ENCODE results near the gene AKT2. TPM values are rescaled to one million over a fixed set of nuclear protein-coding genes. Genes with fewer than 3 reads are reported as not detected.

The AKT2 gene
- total RNA-seq, 2 donors from 2014 or later: 46.2 to 96.2 TPM

DNA sequence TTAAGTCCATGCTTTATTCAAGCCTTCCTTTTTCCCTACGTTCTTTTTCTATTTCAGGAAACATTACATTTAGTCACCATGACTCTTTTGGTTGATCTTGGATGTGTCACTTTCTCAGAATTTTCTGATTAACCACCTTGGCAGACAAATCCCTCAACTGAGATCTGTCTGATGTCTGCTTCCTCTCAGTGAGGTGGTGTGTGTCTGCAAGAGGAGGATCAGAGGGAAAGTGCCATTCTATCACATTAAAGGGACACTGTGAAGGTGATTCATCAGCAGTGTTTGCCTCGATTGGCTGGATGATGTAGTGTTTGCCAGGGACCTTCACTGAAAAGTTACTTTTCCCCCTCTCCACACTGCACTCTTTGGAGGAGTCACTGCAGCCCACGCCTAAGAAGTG lies 55.7 kb downstream of the AKT2 start:
- no peak for DNase-seq
- WGBS, 2 donors: 35 to 36% methylated on average over 3 of the region's 3 CpGs
- peaks cover 10% of the 10 kb centered on the region for H3K4me1 ChIP-seq
- intact Hi-C loops (cut with DNase I): no loop called here
- H3K4me3 ChIP-seq: no peak overlapping the region
- H3K27me3 ChIP-seq: peaks cover 0 to 16% of the 10 kb centered on the region in 2 donors
- H3K27ac ChIP-seq: no peak overlapping the region
- H3K36me3 ChIP-seq (replicated peaks in 1 of 2; ENCODE audit: insufficient read depth in 1 of 2, low read depth in 2 of 2): no peaks in the 10 kb centered on the region
- no peaks in the 10 kb centered on the region for H3K9me3 ChIP-seq
- no peak for ATAC-seq
- TF ChIP-seq, protein P1, sequence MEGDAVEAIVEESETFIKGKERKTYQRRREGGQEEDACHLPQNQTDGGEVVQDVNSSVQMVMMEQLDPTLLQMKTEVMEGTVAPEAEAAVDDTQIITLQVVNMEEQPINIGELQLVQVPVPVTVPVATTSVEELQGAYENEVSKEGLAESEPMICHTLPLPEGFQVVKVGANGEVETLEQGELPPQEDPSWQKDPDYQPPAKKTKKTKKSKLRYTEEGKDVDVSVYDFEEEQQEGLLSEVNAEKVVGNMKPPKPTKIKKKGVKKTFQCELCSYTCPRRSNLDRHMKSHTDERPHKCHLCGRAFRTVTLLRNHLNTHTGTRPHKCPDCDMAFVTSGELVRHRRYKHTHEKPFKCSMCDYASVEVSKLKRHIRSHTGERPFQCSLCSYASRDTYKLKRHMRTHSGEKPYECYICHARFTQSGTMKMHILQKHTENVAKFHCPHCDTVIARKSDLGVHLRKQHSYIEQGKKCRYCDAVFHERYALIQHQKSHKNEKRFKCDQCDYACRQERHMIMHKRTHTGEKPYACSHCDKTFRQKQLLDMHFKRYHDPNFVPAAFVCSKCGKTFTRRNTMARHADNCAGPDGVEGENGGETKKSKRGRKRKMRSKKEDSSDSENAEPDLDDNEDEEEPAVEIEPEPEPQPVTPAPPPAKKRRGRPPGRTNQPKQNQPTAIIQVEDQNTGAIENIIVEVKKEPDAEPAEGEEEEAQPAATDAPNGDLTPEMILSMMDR (IDR thresholded peaks at IDR 0.05): no peak
- TF ChIP-seq POLR2A (IDR thresholded peaks at IDR 0.05): no peak

DNA sequence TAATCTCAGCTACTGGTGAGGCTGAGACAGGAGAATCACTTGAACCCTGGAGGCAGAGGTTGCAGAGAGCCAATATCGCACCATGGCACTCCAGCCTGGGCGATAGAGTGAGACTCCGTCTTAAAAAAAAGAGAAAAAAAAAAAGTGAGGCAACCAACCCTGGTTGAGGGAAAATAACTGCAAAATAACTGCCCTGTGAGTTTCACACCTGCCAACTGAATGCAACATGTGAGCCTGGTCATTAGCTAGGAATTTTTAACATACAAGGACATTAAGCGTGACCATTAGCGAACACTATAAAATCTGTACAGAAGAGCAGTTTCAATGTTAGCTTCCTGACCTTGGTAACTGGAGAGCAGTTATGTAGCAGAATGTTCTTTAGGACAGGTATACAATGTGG lies 56.3 kb downstream of the AKT2 start:
- TF ChIP-seq, protein P1 (IDR thresholded peaks at IDR 0.05): no peak
- TF ChIP-seq POLR2A (IDR thresholded peaks at IDR 0.05): no peak
- peaks cover 0 to 20% of the 10 kb centered on the region in 2 donors for H3K27me3 ChIP-seq
- H3K4me3 ChIP-seq: no peak overlapping the region
- DNase-seq (no peak), ATAC-seq (no peak)
- no peak overlapping the region for H3K27ac ChIP-seq
- no peaks in the 10 kb centered on the region for H3K36me3 ChIP-seq (replicated peaks in 1 of 2; ENCODE audit: insufficient read depth in 1 of 2, low read depth in 2 of 2)
- intact Hi-C loops (cut with DNase I): no loop called here
- no peaks in the 10 kb centered on the region for H3K9me3 ChIP-seq
- peaks cover 10% of the 10 kb centered on the region for H3K4me1 ChIP-seq
- WGBS, 2 donors: 33 to 38% methylated on average over 5 of the region's 5 CpGs

DNA sequence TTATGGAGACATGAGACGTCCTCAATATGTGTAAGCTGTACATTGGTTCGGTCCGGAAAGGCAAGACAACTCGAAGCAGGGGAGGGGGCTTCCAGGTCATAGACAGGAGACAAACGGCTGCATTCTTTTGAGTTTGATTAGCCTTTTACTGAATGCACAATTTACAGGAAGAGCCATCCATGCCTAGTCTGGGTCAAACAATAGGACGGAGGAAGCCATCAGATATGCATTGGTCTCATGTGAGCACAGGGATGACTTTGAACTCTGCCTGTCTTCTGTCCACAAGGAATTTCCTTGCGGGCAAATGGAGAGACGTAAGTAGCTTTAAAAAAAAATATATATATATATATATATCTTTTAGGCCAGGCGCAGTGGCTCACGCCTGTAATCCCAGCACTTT lies 56.8 kb downstream of the AKT2 start:
- H3K4me1 ChIP-seq: peaks cover 11% of the 10 kb centered on the region
- no peaks in the 10 kb centered on the region for H3K36me3 ChIP-seq (replicated peaks in 1 of 2; ENCODE audit: insufficient read depth in 1 of 2, low read depth in 2 of 2)
- no peaks in the 10 kb centered on the region for H3K9me3 ChIP-seq
- no peak overlapping the region for H3K27ac ChIP-seq
- no peak for DNase-seq
- no peak for ATAC-seq
- no peak overlapping the region for H3K4me3 ChIP-seq
- intact Hi-C loops (cut with DNase I): no loop called here
- WGBS, 2 donors: 49 to 53% methylated on average over 10 of the region's 10 CpGs
- no peak for TF ChIP-seq POLR2A (IDR thresholded peaks at IDR 0.05)
- TF ChIP-seq, protein P1 (IDR thresholded peaks at IDR 0.05): no peak
- peaks cover 0 to 22% of the 10 kb centered on the region in 2 donors for H3K27me3 ChIP-seq

DNA sequence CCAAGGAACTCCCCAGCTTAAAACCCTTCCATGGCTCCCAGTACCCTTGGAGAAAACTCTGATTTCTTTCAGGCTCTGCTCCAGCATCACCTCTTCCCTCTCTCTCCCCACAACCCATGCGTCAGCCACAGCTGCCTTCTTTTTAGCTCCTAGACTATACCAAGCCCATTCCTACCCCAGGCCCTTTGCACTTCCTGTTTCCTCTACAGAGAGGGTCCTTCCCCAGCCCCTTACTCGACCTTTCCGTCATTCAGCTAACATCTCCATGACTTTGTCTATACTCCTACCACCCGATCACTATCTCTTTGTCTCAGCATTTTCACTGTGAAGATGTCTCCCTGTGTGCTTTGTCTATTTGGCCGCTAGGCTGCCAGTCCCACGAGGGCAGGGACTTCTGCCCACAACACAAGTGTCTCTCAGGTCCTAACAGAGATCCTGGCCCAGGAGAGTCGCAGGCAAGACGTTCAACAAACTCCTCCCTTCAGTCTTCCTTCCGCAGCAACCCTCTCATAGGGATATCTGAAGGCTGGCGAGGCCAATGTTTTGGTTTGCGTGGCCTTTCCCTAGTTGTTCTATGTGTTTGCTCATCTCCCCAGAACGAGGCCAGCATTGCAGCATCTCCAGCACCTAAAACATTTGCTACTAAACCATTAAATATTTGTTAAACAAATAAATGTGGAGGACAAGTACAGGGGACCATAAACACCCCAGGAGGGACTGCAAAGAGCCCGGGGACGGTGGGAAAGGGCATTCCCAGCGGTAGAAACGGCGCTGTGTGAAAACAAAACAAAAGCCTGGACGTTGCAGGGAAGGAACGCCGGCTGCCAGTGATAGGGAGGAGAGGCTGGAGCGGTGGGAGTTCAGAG lies 59.5 kb downstream of the AKT2 start:
- no peaks in the 10 kb centered on the region for H3K9me3 ChIP-seq
- H3K36me3 ChIP-seq (replicated peaks in 1 of 2; ENCODE audit: insufficient read depth in 1 of 2, low read depth in 2 of 2): no peaks in the 10 kb centered on the region
- ATAC-seq (no peak), DNase-seq (no peak)
- no peak overlapping the region for H3K27ac ChIP-seq
- 26 to 29% methylated on average over 21 of the region's 21 CpGs for WGBS, 2 donors
- TF ChIP-seq POLR2A (IDR thresholded peaks at IDR 0.05): no peak
- TF ChIP-seq, protein P1 (IDR thresholded peaks at IDR 0.05): no peak
- H3K4me3 ChIP-seq: no peak overlapping the region
- intact Hi-C loops (cut with DNase I): no loop called here
- peaks cover 0 to 31% of the 10 kb centered on the region in 2 donors for H3K27me3 ChIP-seq
- peaks cover 16% of the 10 kb centered on the region for H3K4me1 ChIP-seq

All from body of pancreas (tissue), 4 donors.